HL-60 (cell line): ENCODE results near the gene GRIA3.

Experiments used
- DNase-seq, 2 experiments: peaks; one replicate each; pipeline ENCODE4 v3.0.0-alpha.2; 2010 to 2020; ENCODE audit warnings: low read depth in 1 of 2, low spot score in 1 of 2
- H3K27ac ChIP-seq: fragments of 250-450 bp; sonication (Bioruptor Pico); replicated peaks from 2 replicates; pipeline ENCODE4 v1.5.1; 2020; ENCODE audit warnings: mild to moderate bottlenecking, moderate library complexity
- H3K27me3 ChIP-seq: fragments of 250-450 bp; sonication (Bioruptor Pico); 2 replicates; pipeline ENCODE4 v1.5.1; 2021; ENCODE audit warnings: mild to moderate bottlenecking, moderate library complexity; ENCODE audit not compliant: insufficient read depth, poor library complexity, severe bottlenecking
- H3K4me3 ChIP-seq: replicated peaks from 2 replicates; pipeline ENCODE4 v1.5.1; 2011; ENCODE audit warnings: mild to moderate bottlenecking, control low read depth, low read length; ENCODE audit not compliant: insufficient read depth
- CTCF ChIP-seq: IDR thresholded peaks from one replicate; pipeline ENCODE4 v1.5.1; 2011; ENCODE audit warnings: low read length, control low read depth, inconsistent platforms; ENCODE audit not compliant: insufficient read depth
- GABPA ChIP-seq: IDR thresholded peaks from 2 replicates; pipeline ENCODE4 v1.6.1; 2012; ENCODE audit warnings: low read depth
- POLR2AphosphoS5 ChIP-seq: IDR thresholded peaks from 2 replicates; pipeline ENCODE4 v1.6.1; 2012; ENCODE audit warnings: low read depth
- REST ChIP-seq: IDR thresholded peaks from 2 replicates; pipeline ENCODE4 v1.6.1; 2012; ENCODE audit warnings: low read depth; ENCODE audit not compliant: insufficient replicate concordance
- SPI1 ChIP-seq: IDR thresholded peaks from 2 replicates; pipeline ENCODE4 v1.6.1; 2012; ENCODE audit warnings: low read depth, mild to moderate bottlenecking, borderline replicate concordance

Gene GRIA3

GRCh38 chrX:123324625-123325024 is 140.5 kb downstream of the GRIA3 start:
- H3K27ac ChIP-seq: no peak overlapping the region
- TF ChIP-seq SPI1: no peak
- no peak for TF ChIP-seq REST
- TF ChIP-seq POLR2AphosphoS5: no peak
- no peak for TF ChIP-seq CTCF
- TF ChIP-seq GABPA: no peak
- no peak overlapping the region for H3K4me3 ChIP-seq
- no peak for DNase-seq
- H3K27me3 ChIP-seq: no peaks in the 10 kb centered on the region

GRCh38 chrX:123330229-123330942 is 146.3 kb downstream of the GRIA3 start:
- no peak for DNase-seq
- no peak overlapping the region for H3K4me3 ChIP-seq
- no peak overlapping the region for H3K27ac ChIP-seq
- H3K27me3 ChIP-seq: no peaks in the 10 kb centered on the region
- TF ChIP-seq CTCF (no peak), GABPA (no peak), SPI1 (no peak), REST (no peak), POLR2AphosphoS5 (no peak)

- TF ChIP-seq REST: no peak
- DNase-seq: no peak
- no peak overlapping the region for H3K27ac ChIP-seq
- H3K4me3 ChIP-seq: no peak overlapping the region
- H3K27me3 ChIP-seq: no peaks in the 10 kb centered on the region
Observed at GRCh38 chrX:123331349-123331748, 147.3 kb downstream of the GRIA3 start.
